ENCODE measurements around the gene PIK3CG.

GRCh38 chr7:106881984-106882383 is 16.9 kb downstream of the PIK3CG start:
- no peak for TF ChIP-seq POLR2A (IDR thresholded peaks at IDR 0.05; ENCODE audit: low read depth, low read length)
- no peak for TF ChIP-seq POLR2AphosphoS5 (IDR thresholded peaks at IDR 0.05; ENCODE audit: low read depth, low read length)
